Astrocyte of the cerebellum (primary cell): ENCODE data around the gene FAM111A.
A peak's percentile ranks its signal among the peaks of the same experiment; 100 is the strongest.

Experiments used
- DNase-seq: peaks from one replicate; pipeline ENCODE4 v3.0.0-alpha.2; 2011; ENCODE audit warnings: low read depth
- H3K4me3 ChIP-seq: 2 replicates; pipeline ENCODE4 v1.5.1; 2011; ENCODE audit warnings: mild to moderate bottlenecking, low read depth, low read length, moderate library complexity
- CTCF ChIP-seq: IDR thresholded peaks from 2 replicates; pipeline ENCODE4 v1.5.1; 2012; ENCODE audit warnings: low read length, low read depth, moderate library complexity, mild to moderate bottlenecking; ENCODE audit errors: missing control alignments
- in situ Hi-C: cut with HindIII; loops from 2 replicates; pipeline ENCODE4 v1.10.0; 2017; ENCODE audit warnings: low sequenced_read_pairs

The FAM111A gene

GRCh38 chr11:59157433-59157832 lies 14.8 kb downstream of the FAM111A start:
- no peak for TF ChIP-seq CTCF
- in situ Hi-C loops: no loop called here
- DNase-seq: no peak

GRCh38 chr11:59158206-59159068 lies 15.8 kb downstream of the FAM111A start:
- H3K4me3 ChIP-seq: no peak overlapping the region
- peak; percentile 56 for DNase-seq
- TF ChIP-seq CTCF: peak; percentile 80
- in situ Hi-C loops: no loop called here

More at GRCh38 chr11:59157433-59157832, 14.8 kb downstream of the FAM111A start:
- H3K4me3 ChIP-seq: no peak overlapping the region

- no peak for TF ChIP-seq CTCF
- in situ Hi-C loops: no loop called here
- DNase-seq: no peak
- no peak overlapping the region for H3K4me3 ChIP-seq
Observed at GRCh38 chr11:59164028-59164427, 21.4 kb downstream of the FAM111A start.

GRCh38 chr11:59171508-59172322 lies 29.1 kb downstream of the FAM111A start, which contains the start of gene DTX4:
Gene DTX4, plus strand, starts transcription at chr11:59172132. Its CDS starts 464 bp downstream, at chr11:59172596.
- in situ Hi-C loops: no loop called here
- DNase-seq: peak; percentile 75
- peak; percentile 74 for TF ChIP-seq CTCF
- peak within 1 kb of the TSS; percentile 55 for H3K4me3 ChIP-seq

- no peak for DNase-seq
- peak overlapping the region; percentile 55 for H3K4me3 ChIP-seq
- in situ Hi-C loops: no loop called here
- TF ChIP-seq CTCF: no peak
Observed at GRCh38 chr11:59172345-59173079, 29.9 kb downstream of the FAM111A start.
